ENCODE data around the gene STK32A.

DNA sequence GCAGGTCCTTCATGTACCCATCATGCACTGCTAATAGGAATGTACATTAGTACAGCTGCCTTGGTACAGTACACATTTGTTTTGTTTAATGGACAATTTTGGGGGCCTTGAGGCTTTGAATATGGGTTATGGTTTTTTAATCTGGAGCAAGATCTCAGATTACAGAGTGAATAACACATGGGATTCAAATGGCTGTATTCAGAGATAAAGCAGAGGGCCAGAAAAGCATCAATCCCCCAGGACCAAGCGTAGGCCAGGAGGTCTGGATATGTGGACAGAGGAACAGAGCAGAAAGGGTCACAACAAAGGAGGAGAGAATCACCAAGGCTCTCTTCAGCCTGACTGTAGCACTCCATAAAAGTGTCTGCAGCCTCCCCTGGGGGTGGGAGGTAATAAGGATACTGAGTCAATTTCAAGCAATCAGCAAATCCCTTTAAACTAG lies 47.7 kb upstream of the STK32A start:
- TF ChIP-seq, protein P1, sequence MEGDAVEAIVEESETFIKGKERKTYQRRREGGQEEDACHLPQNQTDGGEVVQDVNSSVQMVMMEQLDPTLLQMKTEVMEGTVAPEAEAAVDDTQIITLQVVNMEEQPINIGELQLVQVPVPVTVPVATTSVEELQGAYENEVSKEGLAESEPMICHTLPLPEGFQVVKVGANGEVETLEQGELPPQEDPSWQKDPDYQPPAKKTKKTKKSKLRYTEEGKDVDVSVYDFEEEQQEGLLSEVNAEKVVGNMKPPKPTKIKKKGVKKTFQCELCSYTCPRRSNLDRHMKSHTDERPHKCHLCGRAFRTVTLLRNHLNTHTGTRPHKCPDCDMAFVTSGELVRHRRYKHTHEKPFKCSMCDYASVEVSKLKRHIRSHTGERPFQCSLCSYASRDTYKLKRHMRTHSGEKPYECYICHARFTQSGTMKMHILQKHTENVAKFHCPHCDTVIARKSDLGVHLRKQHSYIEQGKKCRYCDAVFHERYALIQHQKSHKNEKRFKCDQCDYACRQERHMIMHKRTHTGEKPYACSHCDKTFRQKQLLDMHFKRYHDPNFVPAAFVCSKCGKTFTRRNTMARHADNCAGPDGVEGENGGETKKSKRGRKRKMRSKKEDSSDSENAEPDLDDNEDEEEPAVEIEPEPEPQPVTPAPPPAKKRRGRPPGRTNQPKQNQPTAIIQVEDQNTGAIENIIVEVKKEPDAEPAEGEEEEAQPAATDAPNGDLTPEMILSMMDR (conservative IDR thresholded peaks at IDR 0.05; ENCODE audit: low read length), result no peak
- no peak for TF ChIP-seq EZH2phosphoT487 (IDR thresholded peaks at IDR 0.05; ENCODE audit: borderline replicate concordance)

Data from Loucy (cell line).